GM08714 (cell line): ENCODE measurements around the gene LYRM4.

ENCODE experiments used
- H3K4me3 ChIP-seq: fragments of 200-500 bp; sonication (Bioruptor generic); 2 replicates; pipeline ENCODE4 v1.5.1; 2014; ENCODE audit warnings: mild to moderate bottlenecking, low read length, inconsistent platforms
- ZNF274 ChIP-seq: IDR thresholded peaks from 2 replicates; pipeline ENCODE4 v1.6.1; 2012; ENCODE audit warnings: mild to moderate bottlenecking, low read depth, low read length

The LYRM4 gene

GRCh38 chr6:5116243-5116991 lies 144.3 kb downstream of the LYRM4 start:
- no peak for TF ChIP-seq ZNF274

GRCh38 chr6:5115168-5115567 lies 145.6 kb downstream of the LYRM4 start:
- no peak for TF ChIP-seq ZNF274
- H3K4me3 ChIP-seq: no peak overlapping the region

More at GRCh38 chr6:5116243-5116991, 144.3 kb downstream of the LYRM4 start:
- no peak overlapping the region for H3K4me3 ChIP-seq

GRCh38 chr6:5113096-5113495 lies 147.7 kb downstream of the LYRM4 start:
- H3K4me3 ChIP-seq: no peak overlapping the region
- no peak for TF ChIP-seq ZNF274

GRCh38 chr6:5112066-5112799 lies 148.5 kb downstream of the LYRM4 start:
- TF ChIP-seq ZNF274: no peak
- H3K4me3 ChIP-seq: no peak overlapping the region

- TF ChIP-seq ZNF274: no peak
- H3K4me3 ChIP-seq: no peak overlapping the region
These were observed 149.1 kb downstream of the LYRM4 start for GRCh38 chr6:5111626-5112025.

GRCh38 chr6:5110246-5110645 lies 150.5 kb downstream of the LYRM4 start:
- no peak overlapping the region for H3K4me3 ChIP-seq
- no peak for TF ChIP-seq ZNF274

GRCh38 chr6:5109436-5109835 lies 151.3 kb downstream of the LYRM4 start:
- no peak for TF ChIP-seq ZNF274
- no peak overlapping the region for H3K4me3 ChIP-seq

- H3K4me3 ChIP-seq: no peak overlapping the region
These were observed 152.1 kb downstream of the LYRM4 start for GRCh38 chr6:5108536-5109150.

GRCh38 chr6:5108068-5108467 lies 152.7 kb downstream of the LYRM4 start:
- no peak for TF ChIP-seq ZNF274
- no peak overlapping the region for H3K4me3 ChIP-seq

More at GRCh38 chr6:5108536-5109150, 152.1 kb downstream of the LYRM4 start:
- no peak for TF ChIP-seq ZNF274

GRCh38 chr6:5107341-5107740 lies 153.4 kb downstream of the LYRM4 start:
- H3K4me3 ChIP-seq: no peak overlapping the region
- TF ChIP-seq ZNF274: no peak

GRCh38 chr6:5105146-5105545 lies 155.6 kb downstream of the LYRM4 start:
- no peak for TF ChIP-seq ZNF274
- no peak overlapping the region for H3K4me3 ChIP-seq

- TF ChIP-seq ZNF274: no peak
- H3K4me3 ChIP-seq: no peak overlapping the region
These were observed 156.1 kb downstream of the LYRM4 start for GRCh38 chr6:5104667-5105066.

GRCh38 chr6:5103250-5103649 lies 157.5 kb downstream of the LYRM4 start:
- no peak overlapping the region for H3K4me3 ChIP-seq
- no peak for TF ChIP-seq ZNF274

GRCh38 chr6:5102267-5102970 lies 158.3 kb downstream of the LYRM4 start:
- TF ChIP-seq ZNF274: no peak
- no peak overlapping the region for H3K4me3 ChIP-seq
